SW480 (cell line): ENCODE results near the gene PRXL2B.
"Not testable (repeated sequence)": the region's sequence is repeated elsewhere in the genome, so short reads cannot be mapped to it uniquely, and the experiment has no call there.

Experiments used
- DNase-seq: peaks from one replicate; pipeline ENCODE4 v3.0.0-alpha.2; 2016; ENCODE audit warnings: low spot score

PRXL2B gene

DNA sequence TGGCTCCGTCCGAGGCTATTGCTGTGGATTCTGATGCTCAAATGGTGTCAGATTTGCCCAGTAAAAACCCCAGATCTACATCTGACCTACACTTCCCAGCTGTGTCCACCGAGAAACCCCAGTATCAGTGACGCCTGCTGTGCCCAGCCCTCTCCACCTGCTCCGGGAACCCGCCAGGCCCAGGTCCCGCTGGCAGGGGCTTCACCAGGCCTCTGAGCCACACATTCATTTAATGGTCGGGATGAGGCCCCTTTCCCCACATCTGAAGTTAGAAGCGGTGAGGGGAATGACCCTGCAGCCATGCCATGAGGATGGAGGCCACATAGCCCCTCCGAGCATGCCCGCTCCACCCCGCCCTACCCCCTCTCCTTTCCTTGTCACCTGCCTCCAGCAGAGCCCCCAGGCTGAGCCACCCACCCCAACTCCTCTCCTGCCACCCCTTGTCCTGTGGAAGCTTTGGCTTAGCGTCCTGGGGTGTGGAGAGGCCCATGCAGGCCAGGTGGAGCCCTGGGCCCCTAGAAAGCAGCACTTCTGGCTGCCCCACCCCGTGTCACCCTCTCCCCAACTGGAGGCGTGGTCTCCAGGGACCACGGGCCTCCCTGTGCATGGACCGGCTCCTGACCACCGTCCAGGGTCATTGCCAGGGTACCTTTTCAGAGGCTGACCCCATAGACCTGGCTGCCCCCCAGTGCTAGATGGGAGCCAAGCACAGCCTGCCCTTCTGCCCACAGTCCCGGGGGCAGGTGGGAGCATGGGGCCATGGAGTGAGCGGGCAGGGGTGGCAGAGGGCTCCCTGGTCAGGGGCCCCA, 22.4 kb upstream of the PRXL2B start:
- DNase-seq, result no peak

DNA sequence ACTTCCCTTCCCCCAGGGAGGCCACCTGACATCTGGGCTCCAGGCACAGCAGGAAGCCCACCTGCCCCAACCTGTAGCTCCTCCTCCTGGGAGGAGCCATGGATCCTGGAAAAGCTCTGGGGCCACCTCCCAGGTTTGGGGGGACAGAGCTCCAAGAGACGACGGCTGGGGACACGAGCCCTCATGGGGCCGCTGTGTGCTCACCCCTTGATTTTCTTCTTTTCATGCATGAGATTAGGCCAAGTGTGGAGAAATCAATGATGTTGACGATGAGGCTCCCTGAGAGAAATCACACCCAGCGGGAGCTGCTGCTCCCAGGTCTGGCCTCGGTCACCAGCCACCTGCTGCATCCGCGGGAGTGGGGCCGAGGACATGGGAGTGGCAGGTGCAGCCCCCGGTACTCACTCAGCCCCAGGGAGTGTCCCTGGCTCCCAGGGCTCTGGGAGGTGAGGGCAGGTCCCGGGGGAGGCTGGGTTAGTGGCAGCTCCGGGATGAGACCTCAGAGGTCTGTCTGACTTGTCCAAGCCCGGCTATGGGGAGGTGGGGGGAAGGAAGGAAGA, 21.7 kb upstream of the PRXL2B start:
- DNase-seq, result no peak

DNA sequence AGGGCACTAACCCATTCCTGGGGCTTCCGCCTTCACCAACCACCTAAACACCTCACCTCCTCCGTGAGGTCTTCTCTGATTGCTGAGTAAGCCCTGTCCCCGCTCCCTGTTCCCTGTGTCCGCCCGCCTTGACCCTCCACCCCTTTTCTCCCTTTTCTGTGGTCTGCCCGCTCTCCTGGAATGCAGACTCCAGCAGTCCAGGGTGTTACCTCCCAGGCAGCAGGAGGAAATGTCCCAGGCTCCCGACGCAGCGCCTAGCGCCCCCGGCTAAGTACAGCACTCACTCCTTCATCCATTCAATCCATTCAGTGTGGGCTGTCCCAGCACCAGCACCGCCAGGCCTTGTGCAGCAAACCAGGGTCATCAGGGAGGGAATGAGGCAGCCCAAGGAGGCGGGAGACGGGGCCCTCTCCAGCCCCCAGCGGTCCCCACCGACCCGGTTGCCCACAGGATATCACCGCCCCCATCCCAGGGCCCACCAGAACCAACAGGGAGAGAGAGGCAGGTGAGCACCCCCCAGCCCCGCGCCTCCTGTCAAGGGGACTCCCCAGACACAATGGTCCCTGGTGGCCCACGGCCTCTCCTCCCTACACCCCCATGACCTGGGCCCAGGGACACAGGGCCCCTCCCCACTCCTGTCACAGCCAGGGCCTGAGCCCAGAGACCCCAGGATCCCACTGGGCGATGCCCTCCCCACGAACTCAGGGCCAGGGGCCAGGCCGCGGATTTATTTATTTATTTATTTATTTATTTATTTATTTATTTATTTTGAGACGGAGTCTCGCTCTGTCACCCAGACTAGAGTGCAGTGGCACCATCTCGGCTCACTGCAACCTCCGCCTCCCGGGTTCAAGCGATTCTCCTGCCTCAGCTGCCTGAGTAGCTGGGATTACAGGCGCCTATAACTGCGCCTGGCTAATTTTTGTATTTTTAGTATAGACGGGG, 20.2 kb upstream of the PRXL2B start:
- DNase-seq, result peak; percentile 82

DNA sequence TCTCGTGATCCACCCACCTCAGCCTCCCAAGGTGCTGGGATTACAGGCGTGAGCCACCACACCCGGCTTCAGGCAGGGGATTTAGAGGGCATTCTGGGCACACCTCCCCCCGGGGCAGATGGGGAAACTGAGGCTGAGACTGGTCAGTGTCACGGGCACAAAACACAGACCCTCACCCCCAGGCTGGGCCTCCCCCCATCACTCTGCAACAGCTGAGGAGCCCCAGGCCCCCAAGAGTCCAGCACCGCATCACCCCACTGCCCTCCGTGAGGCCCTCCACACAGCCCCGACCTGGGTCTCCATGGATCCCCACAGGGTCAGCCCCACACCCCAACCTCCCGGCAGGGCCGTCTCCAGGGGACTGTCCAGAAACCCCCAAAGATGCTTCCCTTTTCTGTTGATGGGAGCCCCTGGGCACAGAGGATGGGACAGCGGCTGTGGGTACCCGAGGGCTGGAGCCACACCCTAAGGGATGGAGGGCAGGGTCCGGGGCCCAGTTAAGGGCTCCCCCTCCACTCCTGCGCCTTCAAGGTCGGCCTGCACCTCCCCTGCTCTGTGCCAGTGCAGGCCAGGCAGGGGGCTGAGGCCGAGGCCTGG, 19.4 kb upstream of the PRXL2B start:
- DNase-seq, result no peak

DNA sequence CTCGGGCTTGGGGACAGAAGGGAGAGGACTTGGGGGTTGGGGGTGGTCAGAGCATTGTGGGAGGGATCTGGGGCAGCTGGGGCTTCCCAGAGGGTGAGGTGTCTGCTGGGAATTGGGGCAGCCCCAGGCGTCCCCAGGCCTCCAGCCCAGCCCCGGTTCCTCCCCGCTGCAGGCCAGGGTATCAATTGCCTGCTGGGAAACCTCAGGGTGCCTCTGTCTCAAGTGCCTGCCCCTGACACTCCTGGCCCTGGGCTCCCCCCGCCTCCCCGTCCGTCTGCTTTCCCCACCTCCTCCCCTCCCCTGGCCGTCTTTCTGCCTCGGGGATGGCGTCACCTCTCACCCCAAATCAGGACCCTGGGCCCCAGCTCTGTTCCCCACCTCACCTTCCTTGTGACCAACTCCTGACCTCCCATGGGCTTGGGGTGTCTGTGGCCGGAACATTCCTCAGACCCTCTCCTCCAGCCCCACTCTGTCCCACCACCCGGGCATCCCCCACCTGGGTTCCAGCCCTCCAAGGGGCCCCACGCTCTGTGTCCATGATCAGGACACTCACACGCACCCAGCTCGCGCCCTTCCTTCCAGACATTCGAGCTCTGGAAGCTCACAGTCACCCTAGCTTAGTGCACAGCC, 18.3 kb upstream of the PRXL2B start:
- DNase-seq, result not testable (repeated sequence)

DNA sequence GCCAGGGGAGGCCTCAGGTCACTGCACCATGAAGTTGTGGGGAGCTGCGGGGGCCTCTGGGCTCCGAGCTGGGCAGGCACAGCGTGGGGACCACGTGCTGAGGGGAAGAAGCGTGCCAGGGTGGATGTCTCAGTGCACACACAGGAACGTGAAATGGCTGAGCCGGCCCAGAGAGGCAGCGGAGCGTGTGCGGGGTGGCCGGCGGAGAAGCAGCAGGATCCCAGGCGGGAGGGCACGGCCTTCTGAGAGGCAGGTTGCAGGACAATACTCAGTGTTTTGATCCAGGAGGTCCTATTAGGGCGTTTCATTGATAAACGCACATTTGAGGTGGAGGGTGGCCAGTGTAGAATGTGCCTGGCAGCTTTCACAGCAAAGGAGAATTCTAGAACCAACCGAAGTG, 17.5 kb upstream of the PRXL2B start:
- no peak for DNase-seq

DNA sequence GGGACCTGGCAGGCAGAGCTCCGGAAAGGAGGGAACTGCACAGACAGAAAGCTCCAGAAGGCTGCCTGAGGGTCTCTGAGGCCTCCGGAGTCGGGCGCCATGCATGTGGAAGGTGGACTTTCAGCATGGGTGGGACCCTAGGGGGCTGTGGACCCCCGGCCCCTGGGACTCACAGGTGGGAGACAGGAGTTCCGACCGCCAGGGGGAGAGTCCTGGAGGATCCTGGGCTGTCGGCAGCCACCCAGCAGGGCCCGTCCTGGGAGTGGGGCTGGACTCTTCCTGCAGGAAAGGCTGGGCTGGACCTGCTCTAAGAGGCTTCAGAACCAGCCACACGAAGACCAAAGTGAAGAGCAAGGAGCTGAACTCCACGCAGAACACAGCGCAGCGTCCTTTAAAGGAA, 16.9 kb upstream of the PRXL2B start:
- not testable (repeated sequence) for DNase-seq

DNA sequence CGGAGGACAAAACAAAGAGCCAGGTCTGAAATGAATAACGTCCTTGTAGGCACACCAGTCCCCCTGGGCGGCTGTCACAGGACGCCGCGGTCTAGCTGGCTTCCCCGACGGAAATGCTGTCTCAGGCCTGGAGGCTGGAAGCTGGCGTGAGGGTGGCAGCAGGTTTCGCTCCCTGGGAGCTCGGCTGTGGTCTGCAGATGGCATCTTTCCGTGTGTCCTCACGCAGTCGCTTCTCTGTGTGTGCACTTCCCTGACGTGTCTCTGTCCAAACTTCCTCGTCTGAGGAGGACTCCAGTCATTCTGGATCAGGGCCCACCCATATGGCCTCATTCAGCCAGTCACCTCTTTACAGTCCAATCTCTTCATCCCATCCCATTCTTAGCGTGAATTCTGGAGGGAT, 16.2 kb upstream of the PRXL2B start:
- DNase-seq, result no peak

DNA sequence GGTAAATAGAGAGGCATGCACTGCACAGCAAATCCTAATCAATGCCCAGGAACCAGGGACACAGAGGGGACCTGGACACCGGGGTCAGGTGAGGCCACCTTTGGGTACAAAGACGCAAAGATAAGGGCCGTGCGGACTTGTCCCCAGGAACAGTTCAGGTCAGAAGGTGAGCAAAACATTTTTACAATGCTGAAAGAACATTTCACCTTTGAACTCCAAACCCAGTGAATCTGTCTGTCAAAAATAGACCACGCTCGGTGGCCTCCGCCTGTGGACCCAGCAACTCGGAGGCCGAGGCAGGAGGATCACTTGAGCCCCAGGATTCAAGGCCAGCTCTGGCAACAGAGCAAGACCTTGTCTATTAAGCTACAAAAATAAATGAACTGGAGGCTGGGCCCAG, 15.2 kb upstream of the PRXL2B start:
- DNase-seq, result no peak

DNA sequence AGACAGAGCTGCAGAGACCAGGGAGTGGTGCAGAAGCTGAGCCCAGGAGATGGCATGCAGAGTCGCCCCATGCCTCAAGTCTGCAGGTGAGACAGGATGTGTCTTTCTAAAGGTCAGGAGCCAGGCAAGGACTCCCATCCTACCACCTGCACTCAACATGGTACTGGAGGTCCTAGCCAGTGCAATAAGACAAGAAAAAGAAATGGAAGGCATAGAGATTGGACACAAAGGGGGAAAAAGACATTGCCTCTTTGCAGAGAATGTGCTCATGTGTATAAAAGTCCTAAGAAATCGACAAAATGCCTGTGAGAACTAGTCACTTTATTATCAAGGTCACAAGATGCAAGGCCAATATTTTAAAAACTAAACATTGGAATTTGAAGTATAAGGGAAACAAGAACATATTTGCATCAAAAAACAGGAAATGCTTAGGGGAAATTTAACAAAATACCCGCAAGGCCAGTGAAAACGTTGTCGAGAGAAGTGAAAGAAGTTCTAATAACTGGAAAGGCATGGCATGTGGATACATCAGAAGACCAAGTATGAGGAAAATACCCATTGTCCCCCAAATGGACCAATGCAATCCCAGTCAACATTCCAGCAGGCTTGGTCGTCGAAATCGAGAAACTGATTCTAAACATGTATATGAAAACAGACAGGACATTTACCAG, 13.2 kb upstream of the PRXL2B start:
- DNase-seq, result no peak

DNA sequence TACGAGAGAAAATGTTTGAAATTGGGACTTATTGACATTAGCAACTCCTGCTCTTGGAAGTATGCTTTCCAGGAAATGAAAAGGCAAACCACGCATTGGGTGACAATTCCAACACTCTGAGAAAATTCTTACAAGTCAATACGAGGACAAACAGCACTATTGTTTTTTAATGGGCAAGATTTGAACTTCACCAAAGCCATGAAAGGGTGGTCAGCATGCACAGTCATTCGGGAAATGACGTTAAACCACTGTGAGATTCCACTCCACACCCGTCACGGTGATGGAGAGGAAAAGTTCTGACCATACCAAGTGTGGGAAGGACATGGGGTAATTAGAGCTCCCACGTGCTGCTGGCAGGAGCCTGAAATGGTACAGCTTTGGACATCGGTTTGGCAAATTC, 12.2 kb upstream of the PRXL2B start:
- no peak for DNase-seq

DNA sequence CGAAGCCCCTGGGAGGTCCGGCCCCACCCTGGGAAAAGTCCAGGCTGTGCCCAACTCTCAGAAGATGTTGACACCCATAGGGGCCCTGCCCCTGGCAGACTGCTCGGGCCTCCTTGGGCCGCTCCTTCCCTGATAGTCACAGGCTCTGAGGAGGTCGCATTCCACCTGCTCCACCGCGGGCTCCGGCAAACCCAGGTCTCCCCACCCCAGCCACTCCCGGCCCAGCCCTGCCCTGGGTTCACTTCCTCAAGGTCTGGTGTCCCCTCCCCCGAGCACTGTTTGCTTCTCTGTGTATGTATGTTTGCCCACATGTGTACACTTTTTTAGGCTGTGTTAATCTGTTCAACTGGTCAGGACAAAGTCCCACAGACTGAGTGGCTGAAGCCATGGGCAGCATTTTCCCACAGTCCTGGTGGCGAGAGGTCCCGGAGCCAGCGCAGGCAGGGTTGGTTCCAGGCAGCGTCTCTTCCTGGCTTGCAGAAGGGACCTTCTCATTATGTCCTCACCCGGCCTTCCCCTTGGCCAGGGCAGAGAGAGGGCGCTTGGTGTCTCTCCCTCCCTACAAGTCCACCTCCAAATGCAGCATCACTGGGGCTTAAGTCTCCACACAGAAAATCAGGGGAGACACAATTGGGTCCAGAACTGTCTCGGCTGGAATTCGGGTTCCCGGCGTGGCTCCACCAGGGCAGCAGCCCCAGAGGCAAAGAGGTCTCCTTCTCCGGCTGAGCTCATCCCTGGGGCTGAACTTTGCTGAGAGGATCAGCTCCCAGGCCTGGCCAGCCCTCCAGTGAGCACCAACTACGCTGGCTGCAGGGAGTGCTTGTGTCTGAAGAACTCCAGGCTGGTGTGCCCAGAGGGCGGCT, 10.5 kb upstream of the PRXL2B start:
- no peak for DNase-seq

DNA sequence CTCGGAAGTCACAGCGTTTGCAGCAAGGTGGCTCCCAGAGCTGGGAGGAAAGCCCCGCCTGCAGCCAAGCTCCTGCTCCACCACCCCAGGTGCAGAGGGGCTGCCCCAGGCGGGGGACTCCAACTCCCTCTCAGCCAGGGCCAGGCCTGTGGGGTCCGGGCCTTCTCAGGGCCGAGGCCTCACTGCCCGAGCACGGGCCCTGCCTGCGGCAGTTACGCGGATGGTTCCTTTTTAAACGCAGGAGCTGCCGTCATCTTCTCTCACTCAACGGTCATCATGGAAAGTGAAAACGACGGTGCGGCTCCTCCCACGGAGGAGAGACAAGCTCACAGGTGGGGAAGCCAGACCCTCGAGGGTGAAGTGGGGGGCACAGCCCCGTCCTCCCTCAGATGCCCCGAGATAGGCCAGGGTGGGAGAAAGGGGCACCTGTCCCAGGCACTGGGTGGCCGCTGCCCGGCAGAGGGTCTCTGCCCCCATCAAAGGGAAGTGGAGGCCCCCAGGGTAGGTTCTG, 9.0 kb upstream of the PRXL2B start:
- not testable (repeated sequence) for DNase-seq

DNA sequence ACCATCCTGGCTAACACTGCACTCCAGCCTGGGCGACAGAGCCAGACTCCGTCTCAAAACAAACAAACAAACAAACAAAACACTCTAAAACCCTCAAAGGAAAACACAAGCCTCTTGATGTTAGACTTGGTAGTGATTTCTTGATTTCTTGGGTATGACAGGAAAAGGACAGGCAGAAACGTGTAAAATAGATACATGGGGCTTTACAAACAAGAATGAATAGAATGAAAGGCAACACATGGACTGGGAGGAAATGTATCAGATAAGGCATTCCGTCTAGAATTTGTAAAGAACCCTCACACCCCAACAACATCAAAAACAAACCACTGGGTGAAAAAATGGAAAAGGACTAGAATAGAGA, 7.8 kb upstream of the PRXL2B start:
- DNase-seq, result no peak

DNA sequence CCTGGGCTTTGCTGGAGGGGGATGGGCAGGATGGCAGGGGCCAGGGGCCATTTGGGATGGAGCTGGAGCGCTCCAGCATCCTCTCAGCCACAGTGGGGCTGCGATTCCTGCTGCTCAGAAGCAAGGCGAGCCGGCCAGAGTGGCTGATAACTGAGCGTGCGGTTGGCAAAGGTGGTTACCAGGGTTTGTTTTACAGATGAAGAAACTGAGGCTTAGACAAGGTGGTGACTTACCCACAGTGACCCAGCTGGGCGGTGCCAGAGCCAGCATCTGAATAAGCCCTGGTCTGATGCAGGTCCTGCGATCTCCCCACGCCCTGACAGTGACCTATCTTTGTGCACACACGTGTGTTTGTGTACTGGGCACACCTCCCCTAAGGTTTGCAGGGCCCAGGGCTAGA, 5.9 kb upstream of the PRXL2B start:
- DNase-seq, result no peak

DNA sequence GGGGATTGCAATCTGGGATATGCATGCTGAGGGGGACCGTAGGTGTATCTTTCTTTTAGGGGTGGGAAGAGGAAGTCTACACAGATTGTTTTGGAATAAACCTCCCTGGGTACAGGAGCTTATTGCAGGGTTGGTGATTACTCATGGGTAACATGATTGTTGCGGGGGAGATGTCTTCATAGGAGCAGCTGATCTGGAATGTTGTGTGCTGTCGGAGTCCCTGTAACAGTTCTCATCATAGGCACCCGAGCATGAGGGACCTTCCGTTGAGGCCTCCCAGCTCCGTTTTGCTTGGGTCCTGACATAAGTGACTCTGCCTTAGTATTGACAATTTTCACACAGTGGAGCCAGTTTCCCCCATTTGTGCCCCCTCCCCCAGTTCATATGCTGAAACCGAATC, 4.2 kb upstream of the PRXL2B start:
- no peak for DNase-seq

DNA sequence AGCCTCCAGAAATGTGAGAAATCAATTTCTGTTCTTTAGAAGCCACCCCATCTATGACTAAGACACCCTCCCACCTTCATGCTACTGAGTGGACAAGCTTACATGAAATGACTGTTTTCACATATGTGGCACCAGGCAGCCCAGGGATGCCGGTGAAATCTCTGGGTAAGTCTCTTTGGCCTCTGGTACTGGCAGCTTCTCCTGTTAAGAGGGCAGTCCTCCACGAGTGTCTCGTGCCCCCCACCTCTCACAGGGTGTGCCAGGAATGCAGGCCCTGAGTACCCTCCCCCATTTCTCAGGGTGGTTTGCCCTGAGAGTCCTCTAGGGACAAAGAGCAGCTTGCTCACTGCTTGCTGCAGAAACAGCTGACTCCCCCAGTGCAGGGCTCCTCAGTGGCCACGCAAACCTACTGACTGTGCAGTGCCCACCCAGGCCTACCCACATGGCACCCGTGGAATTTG, 3.2 kb upstream of the PRXL2B start:
- no peak for DNase-seq

DNA sequence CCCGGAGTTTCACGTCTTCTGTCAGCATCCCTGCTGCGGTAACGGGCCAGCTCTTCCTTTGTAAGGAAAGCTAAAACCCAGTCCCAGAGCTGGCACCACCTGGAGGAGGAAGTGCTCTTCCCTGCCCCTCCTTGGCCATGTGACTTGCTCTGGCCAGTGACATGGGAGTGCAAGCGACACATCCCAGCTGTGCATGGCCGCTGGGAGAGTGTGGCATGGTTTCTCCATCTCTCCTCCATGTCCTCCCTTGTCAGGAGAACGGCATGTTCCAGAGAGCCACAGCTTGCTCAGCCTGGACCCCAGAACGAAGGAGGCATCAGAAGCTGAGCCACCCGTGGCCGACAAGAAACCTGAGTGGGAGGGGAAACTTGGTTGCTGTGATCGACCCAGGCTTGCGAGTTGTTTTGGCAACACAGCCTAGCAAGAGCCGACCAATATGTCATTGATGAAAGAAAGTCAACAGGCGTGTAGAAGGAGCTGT, 2.7 kb upstream of the PRXL2B start:
- no peak for DNase-seq

DNA sequence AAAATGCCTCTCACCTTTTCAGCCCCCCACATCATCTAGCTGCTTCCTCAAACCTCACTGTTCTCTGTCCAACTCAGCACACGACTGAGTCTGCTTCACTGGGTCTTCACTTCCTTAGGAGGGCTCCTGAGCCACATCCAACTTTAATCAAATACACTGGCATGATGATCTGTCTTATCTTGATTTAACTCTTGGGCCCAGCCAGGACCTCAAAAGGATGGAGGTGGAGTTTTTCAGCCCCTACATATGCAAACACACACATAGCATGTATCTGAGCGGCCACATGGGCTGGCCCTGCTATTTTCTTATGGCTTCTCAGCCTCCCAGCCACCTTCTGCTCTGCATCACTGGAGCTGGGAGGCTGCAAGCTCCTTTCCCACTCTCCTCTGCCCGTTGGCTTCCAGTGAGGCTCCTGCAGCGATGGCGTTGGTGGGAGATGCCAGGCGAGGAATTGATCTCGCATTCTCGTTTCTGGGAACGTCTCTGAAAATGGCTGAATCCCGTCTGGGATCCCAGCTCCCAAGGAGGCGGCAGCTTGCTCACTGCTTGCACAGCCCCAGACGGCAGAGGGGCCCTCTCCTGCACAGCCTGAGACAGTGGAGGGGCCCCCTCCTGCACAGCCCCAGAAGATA, 1.8 kb upstream of the PRXL2B start:
- DNase-seq, result no peak
